Astrocyte (in vitro differentiated cells and primary cell): ENCODE results near the gene POU2F1. TPM values are rescaled to one million over a fixed set of nuclear protein-coding genes. Genes with fewer than 3 reads are reported as not detected.

Source experiments
- DNase-seq: peaks from one replicate; pipeline ENCODE4 v3.0.0-alpha.2; 2010; ENCODE audit warnings: low read depth
- FAIRE-seq: peaks from 2 replicates; lab custom pipeline; 2011; peaks lifted over from hg19 to GRCh38; lab: Jason Lieb, UNC
- H2AFZ ChIP-seq: 2 replicates; pipeline ENCODE4 v1.6.0; 2012; ENCODE audit warnings: low read depth, low read length, inconsistent platforms
- H3K27ac ChIP-seq: 2 replicates; pipeline ENCODE4 v1.5.1; 2011; ENCODE audit warnings: low read depth, low read length, inconsistent platforms
- H3K27me3 ChIP-seq: 2 replicates; pipeline ENCODE4 v1.6.0; 2011; ENCODE audit warnings: low read length, inconsistent platforms; ENCODE audit not compliant: insufficient read depth
- H3K36me3 ChIP-seq: 2 replicates; pipeline ENCODE4 v1.5.1; 2011; ENCODE audit warnings: low read length, inconsistent platforms; ENCODE audit not compliant: insufficient read depth
- H3K4me1 ChIP-seq: 2 replicates; pipeline ENCODE4 v1.5.1; 2011; ENCODE audit warnings: low read length, inconsistent platforms; ENCODE audit not compliant: insufficient read depth
- H3K4me2 ChIP-seq: 2 replicates; pipeline ENCODE4 v1.6.0; 2012; ENCODE audit warnings: low read length, inconsistent platforms
- H3K4me3 ChIP-seq: 2 replicates; pipeline ENCODE4 v1.5.1; 2011; ENCODE audit warnings: low read depth, mild to moderate bottlenecking, low read length, inconsistent platforms; ENCODE audit not compliant: insufficient read depth
- H3K79me2 ChIP-seq: 2 replicates; pipeline ENCODE4 v1.6.0; 2012; ENCODE audit warnings: mild to moderate bottlenecking, low read length, inconsistent platforms; ENCODE audit not compliant: insufficient read depth
- H3K9ac ChIP-seq: 2 replicates; pipeline ENCODE4 v1.6.0; 2012; ENCODE audit warnings: mild to moderate bottlenecking, low read length, inconsistent platforms
- H3K9me3 ChIP-seq: 2 replicates; pipeline ENCODE4 v1.5.1; 2012; ENCODE audit warnings: low read depth, mild to moderate bottlenecking, low read length, inconsistent platforms; ENCODE audit not compliant: insufficient read depth
- H4K20me1 ChIP-seq: 2 replicates; pipeline ENCODE4 v1.6.0; 2012; ENCODE audit warnings: low read length, inconsistent platforms; ENCODE audit not compliant: insufficient read depth
- H3K27ac Mint-ChIP-seq: one replicate; pipeline ENCODE4 v1.8.0; 2021; ENCODE audit warnings: mild to moderate bottlenecking, mixed read lengths; ENCODE audit not compliant: unreplicated experiment
- H3K27me3 Mint-ChIP-seq: one replicate; pipeline ENCODE4 v1.8.0; 2021; ENCODE audit warnings: low read depth, mixed read lengths; ENCODE audit not compliant: unreplicated experiment
- H3K36me3 Mint-ChIP-seq: one replicate; pipeline ENCODE4 v1.8.0; 2021; ENCODE audit warnings: low read depth, mixed read lengths; ENCODE audit not compliant: unreplicated experiment
- H3K4me1 Mint-ChIP-seq: one replicate; pipeline ENCODE4 v1.8.0; 2021; ENCODE audit warnings: low read depth, mixed read lengths; ENCODE audit not compliant: unreplicated experiment
- H3K4me3 Mint-ChIP-seq: one replicate; pipeline ENCODE4 v1.8.0; 2021; ENCODE audit warnings: mild to moderate bottlenecking, moderate library complexity, mixed read lengths; ENCODE audit not compliant: unreplicated experiment
- H3K9me3 Mint-ChIP-seq: one replicate; pipeline ENCODE4 v1.8.0; 2021; ENCODE audit warnings: mild to moderate bottlenecking, mixed read lengths; ENCODE audit not compliant: unreplicated experiment
- CTCF ChIP-seq: IDR thresholded peaks from 2 replicates; pipeline ENCODE4 v1.5.1; 2011; ENCODE audit warnings: low read depth, mild to moderate bottlenecking, inconsistent platforms, low read length, moderate library complexity; ENCODE audit not compliant: insufficient read depth
- EZH2 ChIP-seq: IDR thresholded peaks from 2 replicates; pipeline ENCODE4 v1.6.1; 2012; ENCODE audit warnings: mild to moderate bottlenecking, low read length, inconsistent platforms; ENCODE audit not compliant: insufficient read depth
- total RNA-seq: library from RNA; stranded (reverse); gene quantifications from 2 replicates; pipeline ENCODE4 v1.2.1, GENCODE V29; 2021

POU2F1 gene
- total RNA-seq, 1 donor from 2014 or later, result 21.7 TPM

GRCh38 chr1:167455786-167456446 is 235.2 kb downstream of the POU2F1 start:
- peak overlapping the region; percentile 77 for H3K9ac ChIP-seq
- no peaks in the 10 kb centered on the region for H3K79me2 ChIP-seq
- Mint-ChIP-seq H3K36me3 (no peaks in the 10 kb centered on the region), H3K4me3 (peak overlapping the region; percentile 71), H3K27ac (no peak overlapping the region), H3K27me3 (peaks cover 39% of the 10 kb centered on the region), H3K4me1 (no peaks in the 10 kb centered on the region), H3K9me3 (peaks cover 2% of the 10 kb centered on the region)
- H3K27ac ChIP-seq, result no peak overlapping the region
- no peaks in the 10 kb centered on the region for H3K9me3 ChIP-seq
- H3K4me2 ChIP-seq, result peak overlapping the region; percentile 99
- peak overlapping the region; percentile 95 for H2AFZ ChIP-seq
- DNase-seq, result no peak
- no peaks in the 10 kb centered on the region for H3K36me3 ChIP-seq
- H4K20me1 ChIP-seq, result no peaks in the 10 kb centered on the region
- H3K4me1 ChIP-seq, result peaks cover 3% of the 10 kb centered on the region
- FAIRE-seq, result no peak
- peak overlapping the region; percentile 75 for H3K4me3 ChIP-seq
- peaks cover 11% of the 10 kb centered on the region for H3K27me3 ChIP-seq
- TF ChIP-seq CTCF, result no peak
- TF ChIP-seq EZH2, result no peak

GRCh38 chr1:167456524-167456923 is 235.8 kb downstream of the POU2F1 start:
- H3K27ac Mint-ChIP-seq, result no peak overlapping the region
- H4K20me1 ChIP-seq, result no peaks in the 10 kb centered on the region
- no peak overlapping the region for H2AFZ ChIP-seq
- H3K36me3 Mint-ChIP-seq, result no peaks in the 10 kb centered on the region
- no peak overlapping the region for H3K4me2 ChIP-seq
- H3K9ac ChIP-seq, result no peak overlapping the region
- DNase-seq (no peak), FAIRE-seq (no peak)
- H3K4me3 ChIP-seq, result no peak overlapping the region
- H3K27me3 Mint-ChIP-seq, result peaks cover 41% of the 10 kb centered on the region
- H3K4me3 Mint-ChIP-seq, result no peak overlapping the region
- no peaks in the 10 kb centered on the region for H3K4me1 Mint-ChIP-seq
- H3K27ac ChIP-seq, result no peak overlapping the region
- no peaks in the 10 kb centered on the region for H3K36me3 ChIP-seq
- TF ChIP-seq EZH2 (no peak), CTCF (no peak)
- H3K79me2 ChIP-seq, result no peaks in the 10 kb centered on the region
- H3K27me3 ChIP-seq, result peaks cover 9% of the 10 kb centered on the region
- H3K9me3 ChIP-seq, result no peaks in the 10 kb centered on the region
- H3K4me1 ChIP-seq, result peaks cover 3% of the 10 kb centered on the region
- H3K9me3 Mint-ChIP-seq, result peaks cover 2% of the 10 kb centered on the region

GRCh38 chr1:167456926-167457325 is 236.2 kb downstream of the POU2F1 start:
- no peak for FAIRE-seq

More at GRCh38 chr1:167456926-167457325, 236.2 kb downstream of the POU2F1 start:
- H3K79me2 ChIP-seq, result no peaks in the 10 kb centered on the region
- H3K4me3 ChIP-seq, result no peak overlapping the region
- no peak overlapping the region for H3K27ac Mint-ChIP-seq
- H3K4me3 Mint-ChIP-seq, result no peak overlapping the region
- H3K4me1 Mint-ChIP-seq, result no peaks in the 10 kb centered on the region
- H3K9me3 ChIP-seq, result no peaks in the 10 kb centered on the region
- H2AFZ ChIP-seq, result no peak overlapping the region
- H4K20me1 ChIP-seq, result no peaks in the 10 kb centered on the region
- H3K36me3 ChIP-seq, result no peaks in the 10 kb centered on the region
- H3K27me3 ChIP-seq, result peaks cover 9% of the 10 kb centered on the region
- H3K9me3 Mint-ChIP-seq, result peaks cover 2% of the 10 kb centered on the region
- H3K9ac ChIP-seq, result no peak overlapping the region
- TF ChIP-seq EZH2, result no peak
- TF ChIP-seq CTCF, result no peak
- H3K4me2 ChIP-seq, result no peak overlapping the region
- peaks cover 45% of the 10 kb centered on the region for H3K27me3 Mint-ChIP-seq
- no peaks in the 10 kb centered on the region for H3K36me3 Mint-ChIP-seq
- DNase-seq, result no peak
- H3K4me1 ChIP-seq, result peaks cover 3% of the 10 kb centered on the region
- no peak overlapping the region for H3K27ac ChIP-seq
